WTC11 (cell line): Measurements from ENCODE around the gene DPH5.

Experiments used
- SMAD3 ChIP-seq: sonication (generic); formaldehyde crosslinking; IDR thresholded peaks from 2 replicates; pipeline ENCODE4 v1.8.0; 2022; ENCODE audit warnings: missing genetic modification reagents, mild to moderate bottlenecking, borderline replicate concordance
- SP1 ChIP-seq: sonication (generic); formaldehyde crosslinking; conservative IDR thresholded peaks from 2 replicates; pipeline ENCODE4 v1.8.1; 2022; ENCODE audit warnings: missing genetic modification reagents
- ZNF138 ChIP-seq: sonication (generic); formaldehyde crosslinking; conservative IDR thresholded peaks from 2 replicates; pipeline ENCODE4 v1.8.1; 2022; ENCODE audit warnings: mild to moderate bottlenecking, moderate library complexity, missing genetic modification reagents
- TF ChIP-seq, protein P1 (sequence below): fragments of 200-600 bp; IDR thresholded peaks from 2 replicates; pipeline ENCODE4 v1.8.0; 2022; ENCODE audit warnings: antibody characterized with exemption
- TF ChIP-seq, protein P2 (sequence below): sonication (generic); formaldehyde crosslinking; IDR thresholded peaks from 2 replicates; pipeline ENCODE4 v1.8.0; 2022; ENCODE audit warnings: mild to moderate bottlenecking, missing genetic modification reagents
- TF ChIP-seq, protein P3 (sequence below): fragments of 250-450 bp; sonication (Bioruptor Pico); IDR thresholded peaks from 2 replicates; pipeline ENCODE4 v1.9.0; 2021; ENCODE audit warnings: mild to moderate bottlenecking, borderline replicate concordance
- TF ChIP-seq, protein P4 (sequence below): sonication (generic); formaldehyde crosslinking; conservative IDR thresholded peaks from 2 replicates; pipeline ENCODE4 v1.8.1; 2022; ENCODE audit warnings: mild to moderate bottlenecking, missing genetic modification reagents

DNA sequence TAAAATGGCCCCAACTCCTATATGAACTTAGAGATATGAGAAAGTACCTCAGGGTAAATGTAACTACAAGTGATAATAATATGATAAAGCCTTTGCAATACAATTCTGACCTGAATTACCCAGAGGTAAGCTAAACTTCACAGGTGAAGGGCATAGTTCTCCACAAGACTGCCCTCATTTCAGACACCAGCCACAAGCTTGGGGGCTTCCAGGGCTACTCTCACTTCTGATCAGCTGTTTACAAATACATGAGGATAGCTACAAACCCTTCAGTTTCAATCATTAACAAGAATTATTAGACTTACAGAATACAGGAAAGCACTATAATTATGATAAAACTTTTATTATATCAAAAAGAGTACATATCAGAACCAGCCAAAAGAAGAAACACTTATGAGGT, 18.7 kb upstream of the DPH5 start:
- TF ChIP-seq, protein P1, sequence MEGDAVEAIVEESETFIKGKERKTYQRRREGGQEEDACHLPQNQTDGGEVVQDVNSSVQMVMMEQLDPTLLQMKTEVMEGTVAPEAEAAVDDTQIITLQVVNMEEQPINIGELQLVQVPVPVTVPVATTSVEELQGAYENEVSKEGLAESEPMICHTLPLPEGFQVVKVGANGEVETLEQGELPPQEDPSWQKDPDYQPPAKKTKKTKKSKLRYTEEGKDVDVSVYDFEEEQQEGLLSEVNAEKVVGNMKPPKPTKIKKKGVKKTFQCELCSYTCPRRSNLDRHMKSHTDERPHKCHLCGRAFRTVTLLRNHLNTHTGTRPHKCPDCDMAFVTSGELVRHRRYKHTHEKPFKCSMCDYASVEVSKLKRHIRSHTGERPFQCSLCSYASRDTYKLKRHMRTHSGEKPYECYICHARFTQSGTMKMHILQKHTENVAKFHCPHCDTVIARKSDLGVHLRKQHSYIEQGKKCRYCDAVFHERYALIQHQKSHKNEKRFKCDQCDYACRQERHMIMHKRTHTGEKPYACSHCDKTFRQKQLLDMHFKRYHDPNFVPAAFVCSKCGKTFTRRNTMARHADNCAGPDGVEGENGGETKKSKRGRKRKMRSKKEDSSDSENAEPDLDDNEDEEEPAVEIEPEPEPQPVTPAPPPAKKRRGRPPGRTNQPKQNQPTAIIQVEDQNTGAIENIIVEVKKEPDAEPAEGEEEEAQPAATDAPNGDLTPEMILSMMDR: no peak
- TF ChIP-seq SMAD3 (no peak), ZNF138 (CRISPR knock-in tag) (no peak), SP1 (CRISPR knock-in tag) (no peak)
- TF ChIP-seq, protein P2, sequence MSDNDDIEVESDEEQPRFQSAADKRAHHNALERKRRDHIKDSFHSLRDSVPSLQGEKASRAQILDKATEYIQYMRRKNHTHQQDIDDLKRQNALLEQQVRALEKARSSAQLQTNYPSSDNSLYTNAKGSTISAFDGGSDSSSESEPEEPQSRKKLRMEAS (CRISPR knock-in tag): no peak
- TF ChIP-seq, protein P3, sequence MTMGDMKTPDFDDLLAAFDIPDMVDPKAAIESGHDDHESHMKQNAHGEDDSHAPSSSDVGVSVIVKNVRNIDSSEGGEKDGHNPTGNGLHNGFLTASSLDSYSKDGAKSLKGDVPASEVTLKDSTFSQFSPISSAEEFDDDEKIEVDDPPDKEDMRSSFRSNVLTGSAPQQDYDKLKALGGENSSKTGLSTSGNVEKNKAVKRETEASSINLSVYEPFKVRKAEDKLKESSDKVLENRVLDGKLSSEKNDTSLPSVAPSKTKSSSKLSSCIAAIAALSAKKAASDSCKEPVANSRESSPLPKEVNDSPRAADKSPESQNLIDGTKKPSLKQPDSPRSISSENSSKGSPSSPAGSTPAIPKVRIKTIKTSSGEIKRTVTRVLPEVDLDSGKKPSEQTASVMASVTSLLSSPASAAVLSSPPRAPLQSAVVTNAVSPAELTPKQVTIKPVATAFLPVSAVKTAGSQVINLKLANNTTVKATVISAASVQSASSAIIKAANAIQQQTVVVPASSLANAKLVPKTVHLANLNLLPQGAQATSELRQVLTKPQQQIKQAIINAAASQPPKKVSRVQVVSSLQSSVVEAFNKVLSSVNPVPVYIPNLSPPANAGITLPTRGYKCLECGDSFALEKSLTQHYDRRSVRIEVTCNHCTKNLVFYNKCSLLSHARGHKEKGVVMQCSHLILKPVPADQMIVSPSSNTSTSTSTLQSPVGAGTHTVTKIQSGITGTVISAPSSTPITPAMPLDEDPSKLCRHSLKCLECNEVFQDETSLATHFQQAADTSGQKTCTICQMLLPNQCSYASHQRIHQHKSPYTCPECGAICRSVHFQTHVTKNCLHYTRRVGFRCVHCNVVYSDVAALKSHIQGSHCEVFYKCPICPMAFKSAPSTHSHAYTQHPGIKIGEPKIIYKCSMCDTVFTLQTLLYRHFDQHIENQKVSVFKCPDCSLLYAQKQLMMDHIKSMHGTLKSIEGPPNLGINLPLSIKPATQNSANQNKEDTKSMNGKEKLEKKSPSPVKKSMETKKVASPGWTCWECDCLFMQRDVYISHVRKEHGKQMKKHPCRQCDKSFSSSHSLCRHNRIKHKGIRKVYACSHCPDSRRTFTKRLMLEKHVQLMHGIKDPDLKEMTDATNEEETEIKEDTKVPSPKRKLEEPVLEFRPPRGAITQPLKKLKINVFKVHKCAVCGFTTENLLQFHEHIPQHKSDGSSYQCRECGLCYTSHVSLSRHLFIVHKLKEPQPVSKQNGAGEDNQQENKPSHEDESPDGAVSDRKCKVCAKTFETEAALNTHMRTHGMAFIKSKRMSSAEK (CRISPR knock-in tag): no peak
- TF ChIP-seq, protein P4, sequence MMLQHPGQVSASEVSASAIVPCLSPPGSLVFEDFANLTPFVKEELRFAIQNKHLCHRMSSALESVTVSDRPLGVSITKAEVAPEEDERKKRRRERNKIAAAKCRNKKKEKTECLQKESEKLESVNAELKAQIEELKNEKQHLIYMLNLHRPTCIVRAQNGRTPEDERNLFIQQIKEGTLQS (CRISPR knock-in tag): no peak
